22Rv1 (cell line): ENCODE measurements around the gene PCSK2.

Source experiments
- CTCF ChIP-seq: fragments of 450-650 bp; IDR thresholded peaks from 2 replicates; pipeline ENCODE4 v1.5.1; 2017; ENCODE audit warnings: mild to moderate bottlenecking
- ZFX ChIP-seq: fragments of 450-650 bp; IDR thresholded peaks from 2 replicates; pipeline ENCODE4 v1.6.1; 2017; ENCODE audit warnings: antibody characterized with exemption, borderline replicate concordance

GRCh38 chr20:17223553-17223952, 3.3 kb upstream of the PCSK2 start:
- no peak for TF ChIP-seq CTCF
- no peak for TF ChIP-seq ZFX
